CD4-positive, alpha-beta T cell (primary cell): ENCODE data around the gene BTRC. TPM values are rescaled to one million over a fixed set of nuclear protein-coding genes. Genes with fewer than 3 reads are reported as not detected.

Experiments used
- ATAC-seq: fragments of 200-7000 bp; cut with Tn5 transposase; one replicate; pipeline ENCODE4 v1.10.0; 2022; ENCODE audit warnings: mild to moderate bottlenecking; ENCODE audit not compliant: poor library complexity
- CTCF ChIA-PET: fragments of 350-600 bp; sonication (Branson Sonifier 250); formaldehyde crosslinking; loops from one replicate; lab custom pipeline; 2021; ENCODE audit warnings: antibody characterized with exemption, inconsistent platforms; lab: Charles Lee
- POLR2A ChIA-PET: fragments of 350-600 bp; sonication (Branson Sonifier 250); formaldehyde crosslinking; loops from one replicate; lab custom pipeline; 2021; ENCODE audit warnings: antibody characterized with exemption, inconsistent platforms; lab: Charles Lee
- DNase-seq, 14 experiments: peaks; one replicate each; pipeline ENCODE4 v3.0.0-alpha.2; 2013 to 2020; ENCODE audit warnings: mixed read lengths in 2 of 14
- H3K27ac ChIP-seq, 2 donors: one replicate each; pipeline versions ENCODE4 v1.5.1 to v1.7.0; 2013; ENCODE audit warnings: low read length in 2 of 2, low read depth in 1 of 2, mild to moderate bottlenecking in 1 of 2
- H3K27me3 ChIP-seq, 2 experiments: 1 replicate in 1 of 2; 2 replicates in 1 of 2; pipeline versions ENCODE4 v1.6.1 to v1.7.0; 2013; ENCODE audit warnings: low read length in 2 of 2, control low read depth in 1 of 2, mild to moderate bottlenecking in 1 of 2, moderate library complexity in 1 of 2; ENCODE audit not compliant: insufficient read depth in 2 of 2, control insufficient read depth in 1 of 2
- H3K36me3 ChIP-seq: one replicate; pipeline ENCODE4 v1.6.1; 2013; ENCODE audit warnings: low read length, control low read depth; ENCODE audit not compliant: insufficient read depth
- H3K4me1 ChIP-seq: one replicate; pipeline ENCODE4 v1.6.1; 2013; ENCODE audit warnings: low read length, control low read depth; ENCODE audit not compliant: insufficient read depth
- H3K4me3 ChIP-seq: one replicate; pipeline ENCODE4 v1.5.1; 2013; ENCODE audit warnings: mild to moderate bottlenecking, low read length, moderate library complexity
- H3K9me3 ChIP-seq, 2 experiments: 1 replicate in 1 of 2; 2 replicates in 1 of 2; pipeline versions ENCODE4 v1.6.1 to v1.7.0; 2013; ENCODE audit warnings: low read length in 2 of 2, mild to moderate bottlenecking in 2 of 2, control low read depth in 1 of 2, moderate library complexity in 1 of 2; ENCODE audit not compliant: control insufficient read depth in 1 of 2, insufficient read depth in 1 of 2
- H3K27ac Mint-ChIP-seq: one replicate; pipeline ENCODE4 v1.8.0; 2020; ENCODE audit warnings: mixed read lengths
- H3K27me3 Mint-ChIP-seq: one replicate; pipeline ENCODE4 v1.8.0; 2021; ENCODE audit warnings: mixed read lengths
- H3K36me3 Mint-ChIP-seq: one replicate; pipeline ENCODE4 v1.8.0; 2021; ENCODE audit warnings: low read depth, mixed read lengths
- H3K4me1 Mint-ChIP-seq: one replicate; pipeline ENCODE4 v1.8.0; 2021; ENCODE audit warnings: low read depth, mixed read lengths
- H3K4me3 Mint-ChIP-seq: one replicate; pipeline ENCODE4 v1.8.0; 2020; ENCODE audit warnings: mild to moderate bottlenecking, mixed read lengths
- H3K9me3 Mint-ChIP-seq: one replicate; pipeline ENCODE4 v1.8.0; 2020; ENCODE audit warnings: mixed read lengths
- intact Hi-C, 2 experiments: fragments of 100-400 bp; cut with DNase I in 1 of 2; cut with micrococcal nuclease in 1 of 2; formaldehyde crosslinking; loops; one replicate each; pipeline versions ENCODE4 v1.15.1 to v1.9.0; 2023 to 2025; cut with DNase I, micrococcal nuclease
- total RNA-seq, 174 experiments: library from RNA in 2 of 174; stranded (reverse) in 2 of 174; gene quantifications; one replicate each; pipeline ENCODE4 v1.2.3 and lab custom pipeline; 2021 to 2026
- TF ChIP-seq, protein P1 (sequence below): fragments of 200-600 bp; IDR thresholded peaks from one replicate; pipeline ENCODE4 v1.8.0; 2022; ENCODE audit warnings: antibody characterized with exemption, mild to moderate bottlenecking

The BTRC gene
- total RNA-seq, 2 experiments from 2014 or later: 13.1 to 13.2 TPM

- Histone ChIP-seq H3K36me3 (peaks cover 3% of the 10 kb centered on the region), H3K27ac (no peak overlapping the region), H3K4me1 (peaks cover 25% of the 10 kb centered on the region), H3K27me3 (peaks cover 29 to 36% of the 10 kb centered on the region in 2 experiments), H3K4me3 (no peak overlapping the region), H3K9me3 (peaks cover 0 to 12% of the 10 kb centered on the region in 2 experiments)
- Mint-ChIP-seq H3K9me3 (no peaks in the 10 kb centered on the region), H3K27me3 (peaks cover 33% of the 10 kb centered on the region), H3K27ac (no peak overlapping the region), H3K4me3 (no peak overlapping the region), H3K4me1 (no peaks in the 10 kb centered on the region), H3K36me3 (no peaks in the 10 kb centered on the region)
- POLR2A ChIA-PET: no interaction called here
- CTCF ChIA-PET: interaction anchor here (0.9 to 3.0 kb wide), 3 partner anchors 16 to 361 kb away, joined by 3 to 16 read pairs (median 8); partner anchors contain the start of genes DPCD and POLL
- ATAC-seq (no peak), DNase-seq (no peak)
- TF ChIP-seq, protein P1, sequence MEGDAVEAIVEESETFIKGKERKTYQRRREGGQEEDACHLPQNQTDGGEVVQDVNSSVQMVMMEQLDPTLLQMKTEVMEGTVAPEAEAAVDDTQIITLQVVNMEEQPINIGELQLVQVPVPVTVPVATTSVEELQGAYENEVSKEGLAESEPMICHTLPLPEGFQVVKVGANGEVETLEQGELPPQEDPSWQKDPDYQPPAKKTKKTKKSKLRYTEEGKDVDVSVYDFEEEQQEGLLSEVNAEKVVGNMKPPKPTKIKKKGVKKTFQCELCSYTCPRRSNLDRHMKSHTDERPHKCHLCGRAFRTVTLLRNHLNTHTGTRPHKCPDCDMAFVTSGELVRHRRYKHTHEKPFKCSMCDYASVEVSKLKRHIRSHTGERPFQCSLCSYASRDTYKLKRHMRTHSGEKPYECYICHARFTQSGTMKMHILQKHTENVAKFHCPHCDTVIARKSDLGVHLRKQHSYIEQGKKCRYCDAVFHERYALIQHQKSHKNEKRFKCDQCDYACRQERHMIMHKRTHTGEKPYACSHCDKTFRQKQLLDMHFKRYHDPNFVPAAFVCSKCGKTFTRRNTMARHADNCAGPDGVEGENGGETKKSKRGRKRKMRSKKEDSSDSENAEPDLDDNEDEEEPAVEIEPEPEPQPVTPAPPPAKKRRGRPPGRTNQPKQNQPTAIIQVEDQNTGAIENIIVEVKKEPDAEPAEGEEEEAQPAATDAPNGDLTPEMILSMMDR: no peak
- intact Hi-C loops: loop anchor here in 1 of 2 experiments (2.0 kb wide), 1 partner anchor 35 kb away; no protein-coding TSS in a partner anchor
These were observed 217.4 kb downstream of the BTRC start for GRCh38 chr10:101571271-101571925.

DNA sequence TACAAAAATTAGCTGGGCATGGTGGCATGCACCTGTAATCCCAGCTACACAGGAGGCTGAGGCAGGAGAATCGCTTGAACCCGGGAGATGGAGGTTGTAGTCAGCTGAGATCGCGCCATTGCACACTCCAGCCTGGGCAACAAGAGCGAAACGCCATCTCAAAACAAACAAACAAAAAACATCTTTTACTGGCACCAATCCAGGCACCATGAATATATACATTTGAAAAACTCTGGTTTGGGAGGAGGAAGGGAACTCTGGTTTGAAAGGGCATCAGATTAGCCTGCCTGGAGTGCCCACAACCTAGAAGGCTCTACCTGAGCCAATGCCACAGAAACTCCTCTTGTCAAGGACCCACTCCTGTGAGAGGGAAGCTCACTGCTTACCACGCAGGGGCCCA, 218.2 kb downstream of the BTRC start:
- Histone ChIP-seq H3K36me3 (peaks cover 7% of the 10 kb centered on the region), H3K9me3 (peaks cover 0 to 12% of the 10 kb centered on the region in 2 experiments), H3K27me3 (peaks cover 25 to 29% of the 10 kb centered on the region in 2 experiments), H3K27ac (no peak overlapping the region), H3K4me3 (no peak overlapping the region), H3K4me1 (peaks cover 19% of the 10 kb centered on the region)
- Mint-ChIP-seq H3K4me1 (no peaks in the 10 kb centered on the region), H3K27ac (no peak overlapping the region), H3K4me3 (no peak overlapping the region), H3K36me3 (peaks cover 2% of the 10 kb centered on the region), H3K27me3 (peaks cover 28% of the 10 kb centered on the region), H3K9me3 (no peaks in the 10 kb centered on the region)
- CTCF ChIA-PET: no interaction called here
- DNase-seq: no peak
- intact Hi-C loops: no loop called here
- ATAC-seq: no peak
- POLR2A ChIA-PET: no interaction called here
- TF ChIP-seq, protein P1: no peak

DNA sequence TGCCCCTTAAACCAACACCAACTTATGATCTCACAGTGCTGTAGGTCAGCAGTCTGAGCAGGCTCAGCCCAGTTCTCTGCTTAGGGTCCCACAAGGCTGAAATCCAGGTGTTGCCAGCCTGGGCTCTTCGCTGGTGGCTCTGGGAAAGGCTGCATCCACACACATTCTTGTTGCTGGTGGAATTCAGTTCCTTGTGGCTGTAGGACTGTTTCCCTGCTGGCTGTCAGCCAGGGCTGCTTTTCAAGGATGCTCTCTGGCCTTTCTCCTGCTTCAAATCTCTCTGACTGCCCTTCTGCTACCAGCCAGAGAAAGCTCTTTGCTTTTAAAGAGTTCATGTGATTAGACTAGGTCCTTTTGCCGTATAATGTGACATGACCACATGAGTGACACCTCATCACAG, 218.8 kb downstream of the BTRC start:
- TF ChIP-seq, protein P1: no peak
- intact Hi-C loops: no loop called here
- Mint-ChIP-seq H3K9me3 (no peaks in the 10 kb centered on the region), H3K27ac (no peak overlapping the region), H3K4me1 (no peaks in the 10 kb centered on the region), H3K27me3 (peaks cover 21% of the 10 kb centered on the region), H3K36me3 (peaks cover 4% of the 10 kb centered on the region), H3K4me3 (no peak overlapping the region)
- POLR2A ChIA-PET: no interaction called here
- H3K4me3 ChIP-seq: no peak overlapping the region
- H3K27ac ChIP-seq: no peak overlapping the region
- DNase-seq: no peak
- peaks cover 12% of the 10 kb centered on the region for H3K36me3 ChIP-seq
- ATAC-seq: no peak
- H3K27me3 ChIP-seq: peaks cover 22% of the 10 kb centered on the region in 2 experiments
- CTCF ChIA-PET: no interaction called here
- peaks cover 0 to 12% of the 10 kb centered on the region in 2 experiments for H3K9me3 ChIP-seq
- H3K4me1 ChIP-seq: peaks cover 19% of the 10 kb centered on the region
